Thyroid gland (tissue), 4 donors: Measurements from ENCODE around the gene PPP1R12A.

Source experiments
- CTCF ChIP-seq, 6 experiments: fragments of 200-600 bp in 3 of 6; fragments of 450-650 bp in 3 of 6; sonication (generic) in 3 of 6; IDR thresholded peaks; one replicate each; pipeline ENCODE4 v1.5.1; 2016 to 2019; ENCODE audit warnings: antibody characterized with exemption in 6 of 6, mild to moderate bottlenecking in 2 of 6, inconsistent platforms in 1 of 6, moderate library complexity in 1 of 6
- POLR2A ChIP-seq, 2 donors: fragments of 450-650 bp; IDR thresholded peaks; one replicate each; pipeline ENCODE4 v1.6.1; 2017; ENCODE audit warnings: antibody characterized with exemption in 2 of 2, mild to moderate bottlenecking in 2 of 2, moderate library complexity in 1 of 2

- no peak for TF ChIP-seq CTCF (IDR thresholded peaks at IDR 0.05)
- no peak for TF ChIP-seq POLR2A (IDR thresholded peaks at IDR 0.05)
These were observed 63.3 kb downstream of the PPP1R12A start for GRCh38 chr12:79871621-79872020.
